HCT116 (cell line): Measurements from ENCODE around the gene FOXP1. TPM values are rescaled to one million over a fixed set of nuclear protein-coding genes. Genes with fewer than 3 reads are reported as not detected.

Experiments used
- ATAC-seq: fragments of 200-7000 bp; cut with Tn5 transposase; 2 replicates; pipeline ENCODE4 v1.9.1; 2020; ENCODE audit warnings: mild to moderate bottlenecking, moderate library complexity
- BruUV-seq: library from RNA; stranded (reverse); fragments of 400-500 nt; replicated peaks from 2 replicates; lab custom pipeline; 2021; lab: Mats Ljungman, UMichigan
- CTCF ChIA-PET: fragments of 300-600 bp; sonication (Branson Sonifier 250); formaldehyde crosslinking; loops from one replicate; lab custom pipeline; 2021; ENCODE audit warnings: antibody characterized with exemption; lab: Charles Lee
- POLR2A ChIA-PET: fragments of 300-600, 350-600 bp; sonication (Branson Sonifier 250); formaldehyde crosslinking; loops from one replicate; lab custom pipeline; 2021; ENCODE audit warnings: antibody characterized with exemption; lab: Charles Lee
- RAD21 ChIA-PET, 2 experiments: fragments of 300-600 bp; sonication (Branson Sonifier 250); formaldehyde crosslinking; loops; one replicate each; lab custom pipeline; 2023; ENCODE audit warnings: low total read pairs in 2 of 2; ENCODE audit not compliant: uncharacterized antibody in 2 of 2, unreplicated experiment in 2 of 2, low non-redundant PET in 1 of 2; lab: Charles Lee
- DNase-seq: peaks from one replicate; pipeline ENCODE4 v3.0.0-alpha.2; 2010; ENCODE audit warnings: low read depth, low spot score
- H2AFZ ChIP-seq: fragments of 200-600 bp; shearing (Covaris generic), sonication (generic); 2 replicates; pipeline ENCODE4 v1.6.1; 2017; ENCODE audit warnings: low read depth, mixed run types, mixed read lengths, antibody characterized with exemption, low read length; ENCODE audit not compliant: poor library complexity, severe bottlenecking
- H3K27ac ChIP-seq: 2 replicates; pipeline ENCODE4 v1.5.1; 2012; ENCODE audit warnings: low read depth, low read length
- H3K27me3 ChIP-seq: fragments of 200-600 bp; sonication (generic); 2 replicates; pipeline ENCODE4 v1.6.1; 2016; ENCODE audit warnings: mixed run types, low read length, mixed read lengths; ENCODE audit not compliant: insufficient read depth
- H3K36me3 ChIP-seq, 2 experiments: fragments of 200-500 bp in 1 of 2; fragments of 200-600 bp in 1 of 2; sonication (Bioruptor generic) in 1 of 2; sonication (generic) in 1 of 2; 2 replicates each; pipeline versions ENCODE4 v1.5.1 to v1.6.1; 2014 to 2016; ENCODE audit warnings: low read length in 2 of 2, inconsistent platforms in 1 of 2, mixed read lengths in 1 of 2, mixed run types in 1 of 2; ENCODE audit not compliant: insufficient read depth in 2 of 2, control insufficient read depth in 1 of 2
- H3K4me1 ChIP-seq, 2 experiments: fragments of 200-600 bp in 1 of 2; sonication (generic) in 1 of 2; 2 replicates each; pipeline versions ENCODE4 v1.5.1 to v1.6.1; 2012 to 2017; ENCODE audit warnings: low read length in 2 of 2, inconsistent platforms in 1 of 2, mild to moderate bottlenecking in 1 of 2, mixed read lengths in 1 of 2, mixed run types in 1 of 2, moderate library complexity in 1 of 2; ENCODE audit not compliant: insufficient read depth in 2 of 2, control insufficient read depth in 1 of 2
- H3K4me2 ChIP-seq: fragments of 200-600 bp; sonication (generic); 2 replicates; pipeline ENCODE4 v1.6.1; 2017; ENCODE audit warnings: mixed run types, low read length, mixed read lengths
- H3K4me3 ChIP-seq, 2 experiments: fragments of 200-600 bp in 1 of 2; sonication (generic) in 1 of 2; replicated peaks in 1 of 2; 2 replicates each; pipeline ENCODE4 v1.5.1; 2011 to 2016; ENCODE audit warnings: low read length in 2 of 2, control low read depth in 1 of 2, low read depth in 1 of 2, mild to moderate bottlenecking in 1 of 2, mixed read lengths in 1 of 2, mixed run types in 1 of 2
- H3K79me2 ChIP-seq: fragments of 200-600 bp; sonication (generic); 2 replicates; pipeline ENCODE4 v1.6.1; 2017; ENCODE audit warnings: mild to moderate bottlenecking, mixed run types, low read length, moderate library complexity, mixed read lengths; ENCODE audit not compliant: insufficient read depth
- H3K9ac ChIP-seq: fragments of 200-600 bp; sonication (generic); 2 replicates; pipeline ENCODE4 v1.6.1; 2016; ENCODE audit warnings: low read length, mixed read lengths
- H3K9me2 ChIP-seq: fragments of 200-600 bp; sonication (generic), shearing (Covaris generic); 2 replicates; pipeline ENCODE4 v1.6.1; 2017; ENCODE audit warnings: mixed run types, mild to moderate bottlenecking, moderate library complexity; ENCODE audit not compliant: insufficient read depth
- H3K9me3 ChIP-seq, 2 experiments: fragments of 200-500 bp in 1 of 2; fragments of 200-600 bp in 1 of 2; sonication (Bioruptor generic) in 1 of 2; sonication (generic) in 1 of 2; 2 replicates each; pipeline ENCODE4 v1.6.1; 2014 to 2017; ENCODE audit warnings: low read length in 2 of 2, mixed read lengths in 2 of 2, inconsistent platforms in 1 of 2, low read depth in 1 of 2, mild to moderate bottlenecking in 1 of 2, mixed run types in 1 of 2, moderate library complexity in 1 of 2; ENCODE audit not compliant: control insufficient read depth in 1 of 2, insufficient read depth in 1 of 2
- H4K20me1 ChIP-seq: fragments of 200-600 bp; sonication (generic), shearing (Covaris generic); 2 replicates; pipeline ENCODE4 v1.6.1; 2017; ENCODE audit warnings: mixed run types, mild to moderate bottlenecking, moderate library complexity; ENCODE audit not compliant: insufficient read depth
- ATF3 ChIP-seq: IDR thresholded peaks from 2 replicates; pipeline ENCODE4 v1.6.1; 2012
- CTCF ChIP-seq, 3 experiments: fragments of 200-600 bp in 1 of 3; sonication (generic) in 1 of 3; IDR thresholded peaks in 2 of 3; conservative IDR thresholded peaks in 1 of 3; 2 replicates each; pipeline ENCODE4 v1.5.1; 2012 to 2017; ENCODE audit warnings: low read depth in 2 of 3, low read length in 2 of 3, antibody characterized with exemption in 1 of 3, borderline replicate concordance in 1 of 3, control low read depth in 1 of 3, mild to moderate bottlenecking in 1 of 3, mixed read lengths in 1 of 3, mixed run types in 1 of 3, moderate library complexity in 1 of 3; ENCODE audit not compliant: insufficient read depth in 1 of 3
- EZH2 ChIP-seq: fragments of 200-600 bp; sonication (generic); IDR thresholded peaks from 2 replicates; pipeline ENCODE4 v1.6.1; 2017; ENCODE audit warnings: antibody characterized with exemption, mixed run types
- FOSL1 ChIP-seq: IDR thresholded peaks from 2 replicates; pipeline ENCODE4 v1.6.1; 2012; ENCODE audit warnings: low read depth
- JUND ChIP-seq: IDR thresholded peaks from 2 replicates; pipeline ENCODE4 v1.6.1; 2012
- POLR2A ChIP-seq: IDR thresholded peaks from 2 replicates; pipeline ENCODE4 v1.7.0; 2011; ENCODE audit warnings: borderline replicate concordance; ENCODE audit not compliant: insufficient read depth, insufficient read length; ENCODE audit errors: extremely low read depth
- POLR2AphosphoS5 ChIP-seq: IDR thresholded peaks from 2 replicates; pipeline ENCODE4 v1.6.1; 2011; ENCODE audit warnings: mild to moderate bottlenecking, low read depth, low read length, moderate library complexity
- RAD21 ChIP-seq: IDR thresholded peaks from 2 replicates; pipeline ENCODE4 v1.6.1; 2012; ENCODE audit warnings: low read depth, mild to moderate bottlenecking
- SIN3A ChIP-seq: IDR thresholded peaks from 2 replicates; pipeline ENCODE4 v1.6.1; 2012; ENCODE audit warnings: low read depth
- SRF ChIP-seq: IDR thresholded peaks from 2 replicates; pipeline ENCODE4 v1.6.1; 2012; ENCODE audit warnings: low read depth
- TCF7L2 ChIP-seq: IDR thresholded peaks from 2 replicates; pipeline ENCODE4 v1.7.0; 2011; ENCODE audit warnings: borderline replicate concordance, inconsistent platforms; ENCODE audit not compliant: insufficient read depth, insufficient read length; ENCODE audit errors: extremely low read depth
- YY1 ChIP-seq: IDR thresholded peaks from 2 replicates; pipeline ENCODE4 v1.6.1; 2011; ENCODE audit warnings: low read length, low read depth, moderate library complexity, mild to moderate bottlenecking; ENCODE audit not compliant: insufficient replicate concordance; ENCODE audit errors: extremely low read depth
- ZFX ChIP-seq: fragments of 450-650 bp; IDR thresholded peaks from 2 replicates; pipeline ENCODE4 v1.6.1; 2017
- intact Hi-C: fragments of 100-400 bp; cut with micrococcal nuclease; formaldehyde crosslinking; loops from 2 replicates; pipeline ENCODE4 v1.10.0; 2022
- total RNA-seq: library from RNA; stranded (reverse); gene quantifications from one replicate; pipeline ENCODE4 v1.2.1, GENCODE V29; 2021; ENCODE audit not compliant: unreplicated experiment

FOXP1 gene
- total RNA-seq, 1 experiment from 2014 or later, result 11.4 TPM

DNA sequence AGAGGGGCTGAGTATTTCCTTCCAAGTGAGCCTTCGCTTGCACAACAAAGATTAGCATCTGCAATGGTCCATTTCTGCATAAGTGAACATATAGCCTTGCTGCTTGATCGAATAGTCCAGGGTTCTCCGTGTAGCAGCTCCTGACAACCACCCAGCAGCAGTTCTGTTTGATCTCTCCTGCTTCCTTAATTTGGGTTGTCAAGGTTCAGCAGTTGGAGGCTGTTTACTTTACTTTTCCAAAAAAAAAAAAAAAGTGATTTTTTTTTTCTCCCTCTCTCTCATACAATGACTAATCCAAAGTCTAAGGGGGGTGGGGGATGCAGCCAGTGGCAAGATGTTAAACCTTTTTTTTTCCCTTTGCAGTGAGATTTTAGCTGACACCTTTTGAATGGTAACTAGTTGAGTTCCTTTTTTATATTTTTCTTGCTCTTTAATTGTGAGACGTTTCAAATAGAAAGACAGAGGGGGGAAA lies 3.6 kb downstream of the FOXP1 start:
- no peak overlapping the region for H3K4me2 ChIP-seq
- H3K79me2 ChIP-seq, result no peaks in the 10 kb centered on the region
- ChIA-PET CTCF (no interaction called here), POLR2A (no interaction called here), RAD21 (no interaction called here)
- H3K27ac ChIP-seq, result no peak overlapping the region
- DNase-seq (no peak), ATAC-seq (no peak)
- no peaks in the 10 kb centered on the region; a peak in 1 of 4 replicates for H3K36me3 ChIP-seq
- intact Hi-C loops, result loop anchor here (10.0 kb wide), 1 partner anchor 505 kb away; no protein-coding TSS in a partner anchor
- H3K9me2 ChIP-seq, result no peaks in the 10 kb centered on the region
- H3K9ac ChIP-seq, result no peak overlapping the region
- no TSS peak for BruUV-seq
- no peak overlapping the region for H2AFZ ChIP-seq
- H3K4me1 ChIP-seq, result peaks cover 0 to 6% of the 10 kb centered on the region in 2 experiments; a peak in 1 of 4 replicates
- no peak for TF ChIP-seq FOSL1
- TF ChIP-seq SRF, result no peak
- TF ChIP-seq YY1, result no peak
- TF ChIP-seq ZFX, result no peak
- no peak for TF ChIP-seq POLR2A
- no peak for TF ChIP-seq RAD21
- no peak for TF ChIP-seq JUND
- TF ChIP-seq POLR2AphosphoS5, result no peak
- TF ChIP-seq TCF7L2, result no peak
- TF ChIP-seq SIN3A, result no peak
- no peak for TF ChIP-seq ATF3
- no peak for TF ChIP-seq EZH2
- TF ChIP-seq CTCF (IDR thresholded peaks at IDR 0.05 in 2 of 3, conservative IDR thresholded peaks at IDR 0.05 in 1 of 3; ENCODE audit: borderline replicate concordance in 1 of 3, insufficient read depth in 1 of 3, low read depth in 2 of 3, low read length in 2 of 3), result no peak
- no peaks in the 10 kb centered on the region for H4K20me1 ChIP-seq
- no peaks in the 10 kb centered on the region for H3K9me3 ChIP-seq
- no peaks in the 10 kb centered on the region for H3K27me3 ChIP-seq
- H3K4me3 ChIP-seq, result no peak overlapping the region
